GM21390 (cell line): ENCODE measurements around the gene SLIT2.

Source experiments
- ATAC-seq: cut with Tn5 transposase; IDR thresholded peaks from one replicate; pipeline ENCODE4 v1.9.1; 2021; ENCODE audit not compliant: unreplicated experiment

SLIT2 gene

GRCh38 chr4:20299515-20299914 lies 47.8 kb downstream of the SLIT2 start:
- ATAC-seq: no peak

DNA sequence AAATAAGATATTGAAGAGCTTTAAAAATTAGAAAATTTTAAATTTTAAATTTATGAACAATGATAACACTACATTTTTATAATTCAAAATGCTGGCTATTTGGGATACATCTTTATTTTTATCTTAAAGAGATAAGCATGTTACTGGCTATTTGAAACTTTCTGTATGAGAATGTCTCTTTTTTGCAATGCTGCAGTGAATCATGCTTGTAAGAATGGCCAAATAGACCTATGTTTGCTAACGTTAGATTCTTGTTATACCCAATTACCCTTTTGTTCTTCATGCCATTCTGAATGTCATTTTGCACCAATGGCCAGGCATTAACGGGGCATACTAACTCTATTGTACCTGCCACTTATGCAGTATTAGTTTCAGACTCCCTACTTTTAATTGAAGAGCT lies 49.5 kb downstream of the SLIT2 start:
- no peak for ATAC-seq
